ENCODE measurements around the gene LRP4.

LRP4 gene

DNA sequence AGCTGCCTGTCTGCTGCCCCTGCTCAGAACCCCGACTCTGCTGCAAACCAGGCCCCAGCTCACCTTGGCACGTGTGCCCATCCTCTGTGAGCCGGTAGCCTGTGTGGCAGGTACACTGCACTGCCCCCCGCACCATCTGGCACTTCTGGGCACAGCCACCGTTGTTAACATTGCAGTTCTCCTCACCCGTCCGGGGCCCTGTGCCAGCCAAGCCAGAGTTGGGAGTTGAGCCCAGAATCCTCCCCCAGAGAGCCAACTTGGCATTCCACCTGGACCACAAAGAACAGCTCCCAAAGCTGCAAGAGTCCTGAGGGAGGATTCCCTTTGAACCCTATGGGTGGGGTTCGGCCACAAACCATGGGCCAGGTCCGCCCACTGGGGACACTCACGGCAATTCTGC is 22.5 kb downstream of the LRP4 start:
- DNase-seq (ENCODE audit: low read depth, low spot score): peak; percentile 91

DNA sequence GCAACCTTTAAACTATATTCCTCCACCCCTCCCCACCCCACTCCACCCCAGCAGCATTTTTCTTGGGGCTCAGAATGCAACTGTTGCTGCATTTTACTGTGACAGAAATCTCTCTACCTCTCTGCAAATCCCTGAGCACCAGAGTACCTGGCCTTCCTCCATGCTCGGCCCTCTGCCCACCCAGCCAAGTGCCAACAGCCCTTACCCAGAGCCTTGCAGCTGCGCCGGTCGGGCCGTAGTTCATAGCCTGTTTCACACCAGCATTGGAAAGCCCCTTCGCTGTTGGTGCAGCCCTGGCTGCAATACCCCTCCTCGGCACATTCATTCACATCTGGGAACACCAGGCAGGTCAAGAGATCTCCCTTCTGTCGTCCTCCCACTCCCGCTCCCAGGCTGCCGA is 23.4 kb downstream of the LRP4 start:
- no peak for DNase-seq (ENCODE audit: low read depth, low spot score)

- no peak for DNase-seq (ENCODE audit: low read depth, low spot score)
These were observed 23.8 kb downstream of the LRP4 start for GRCh38 chr11:46894506-46894905.

GRCh38 chr11:46892838-46893237 is 25.5 kb downstream of the LRP4 start:
- DNase-seq (ENCODE audit: low read depth, low spot score): no peak

GRCh38 chr11:46892109-46892508 is 26.2 kb downstream of the LRP4 start:
- no peak for DNase-seq (ENCODE audit: low read depth, low spot score)

DNA sequence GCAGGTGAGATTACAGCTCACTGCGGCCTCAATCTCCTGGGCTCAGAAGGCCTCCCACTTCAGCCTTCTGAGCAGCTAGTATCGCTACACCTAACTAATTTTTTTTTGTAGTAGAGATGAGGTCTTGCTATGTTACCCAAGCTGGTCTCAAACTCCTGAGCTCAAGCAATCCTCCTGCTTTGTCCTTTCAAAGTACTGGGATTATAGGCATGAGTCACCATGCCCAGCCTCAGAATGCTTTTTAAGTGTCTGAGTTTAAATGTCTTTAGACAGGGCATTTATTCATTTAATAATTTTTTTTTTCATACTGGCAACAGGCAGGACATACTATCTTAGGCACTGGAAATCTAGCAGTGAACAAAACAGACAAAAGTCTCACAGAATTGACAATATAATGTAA is 27.7 kb downstream of the LRP4 start:
- peak; percentile 46 for DNase-seq (ENCODE audit: low read depth, low spot score)

GRCh38 chr11:46889689-46890475 is 28.5 kb downstream of the LRP4 start:
- peak; percentile 85 for DNase-seq (ENCODE audit: low read depth, low spot score)

GRCh38 chr11:46889251-46889650 is 29.1 kb downstream of the LRP4 start:
- no peak for DNase-seq (ENCODE audit: low read depth, low spot score)

GRCh38 chr11:46888636-46889035 is 29.7 kb downstream of the LRP4 start:
- DNase-seq (ENCODE audit: low read depth, low spot score): no peak

DNA sequence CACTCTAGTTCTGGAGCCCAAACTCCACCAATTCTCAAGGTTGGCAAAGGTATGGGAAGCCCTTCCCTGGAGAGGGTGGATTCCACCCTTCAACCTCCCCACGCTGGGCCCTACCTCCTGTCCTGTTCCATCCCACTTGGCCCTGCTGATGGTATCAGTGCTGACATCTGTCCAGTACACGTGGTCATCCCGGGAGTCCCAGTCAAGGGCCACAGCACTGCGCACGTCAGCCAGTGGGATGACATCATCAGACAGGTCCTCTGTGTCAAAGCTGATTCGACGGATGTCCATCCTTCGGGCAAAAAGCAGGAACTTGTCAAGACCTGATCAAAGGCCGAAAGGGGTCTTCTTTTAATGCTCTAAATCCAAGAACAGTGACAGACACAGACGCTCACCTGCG is 32.1 kb downstream of the LRP4 start:
- DNase-seq (ENCODE audit: low read depth, low spot score): no peak

GRCh38 chr11:46879056-46879585 is 39.2 kb downstream of the LRP4 start:
- DNase-seq (ENCODE audit: low read depth, low spot score): no peak

DNA sequence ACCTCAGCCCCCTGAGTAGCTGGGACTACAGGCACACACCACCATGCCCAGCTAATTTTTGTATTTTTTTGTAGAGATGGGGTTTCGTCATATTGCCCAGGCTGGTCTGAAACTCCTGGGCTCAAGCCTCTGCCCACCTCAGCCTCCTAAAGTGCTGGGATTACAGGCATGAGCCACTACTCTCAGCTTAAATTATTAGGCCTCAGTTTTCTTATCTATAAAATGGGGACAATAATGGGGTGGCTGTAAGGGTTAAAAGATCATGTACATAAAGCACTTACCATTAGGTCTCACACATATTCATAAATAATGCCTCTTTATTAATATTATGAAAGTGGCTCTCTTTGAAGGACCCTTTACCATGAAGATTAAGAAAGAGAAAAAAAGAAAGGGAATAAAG is 40.8 kb downstream of the LRP4 start:
- no peak for DNase-seq (ENCODE audit: low read depth, low spot score)

- DNase-seq (ENCODE audit: low read depth, low spot score): no peak
These were observed 41.9 kb downstream of the LRP4 start for GRCh38 chr11:46876471-46876870.

DNA sequence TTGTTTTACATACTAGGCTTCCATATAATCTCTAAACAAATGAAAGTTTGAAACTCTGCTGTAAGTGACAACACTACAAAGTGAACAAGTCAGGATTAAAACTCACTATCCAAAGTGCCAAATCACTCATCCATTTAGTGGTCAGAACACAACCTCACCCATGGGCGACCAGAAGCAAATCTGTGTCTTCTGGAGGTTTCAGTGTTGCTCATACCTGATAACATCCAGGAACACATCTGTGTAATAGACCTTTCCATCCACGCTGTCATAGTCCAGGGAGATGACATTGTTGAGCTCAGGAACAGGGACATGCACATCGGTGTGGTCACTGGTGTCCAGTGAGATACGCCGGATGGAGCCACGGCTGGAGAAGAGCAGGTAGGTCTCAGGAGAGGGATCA is 43.8 kb downstream of the LRP4 start:
- no peak for DNase-seq (ENCODE audit: low read depth, low spot score)

- no peak for DNase-seq (ENCODE audit: low read depth, low spot score)
These were observed 49.4 kb downstream of the LRP4 start for GRCh38 chr11:46868912-46869311.

GRCh38 chr11:46865340-46865739 is 53.0 kb downstream of the LRP4 start:
- peak; percentile 38 for DNase-seq (ENCODE audit: low read depth, low spot score)

DNA sequence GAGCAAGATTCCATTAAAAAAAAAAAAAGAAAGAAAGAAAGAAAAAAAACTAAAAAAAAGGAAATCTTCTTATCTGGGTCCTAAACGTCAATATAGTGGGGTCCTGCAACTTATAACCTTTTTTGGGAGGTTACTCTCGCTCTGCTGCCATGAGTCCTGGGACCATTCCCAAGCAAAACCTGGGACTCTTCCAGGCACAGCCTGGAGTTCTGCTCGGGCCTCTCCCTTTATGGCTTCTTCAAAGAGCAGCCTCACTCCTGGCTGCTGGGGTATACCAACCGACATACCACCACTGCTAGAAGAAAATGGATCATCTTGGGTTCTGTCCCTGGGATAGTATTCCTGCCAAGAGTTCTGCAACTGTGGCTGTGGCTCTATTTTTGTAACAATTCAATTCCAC is 58.1 kb downstream of the LRP4 start:
- DNase-seq (ENCODE audit: low read depth, low spot score): no peak

- DNase-seq (ENCODE audit: low read depth, low spot score): no peak
These were observed 59.3 kb downstream of the LRP4 start for GRCh38 chr11:46858920-46859546.

DNA sequence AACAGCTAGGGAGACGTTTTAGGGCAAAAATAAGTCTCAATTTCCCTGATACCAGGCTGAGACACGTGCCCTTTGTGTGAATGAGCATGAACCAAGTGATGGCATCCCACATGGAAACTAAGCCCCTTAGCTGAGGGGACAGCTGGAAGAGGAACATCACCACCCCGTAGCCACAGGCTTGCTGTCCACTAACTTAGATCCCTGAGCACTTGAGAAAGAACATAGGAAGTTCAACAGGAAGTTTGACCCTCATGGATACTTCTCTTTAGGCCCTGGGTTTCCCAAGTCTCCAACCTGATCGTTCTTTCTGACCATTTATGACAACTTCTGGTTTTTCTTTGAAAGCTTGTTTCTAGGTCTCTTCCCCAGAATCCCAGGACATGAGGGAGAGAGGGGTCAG is 60.7 kb downstream of the LRP4 start:
- no peak for DNase-seq (ENCODE audit: low read depth, low spot score)

DNA sequence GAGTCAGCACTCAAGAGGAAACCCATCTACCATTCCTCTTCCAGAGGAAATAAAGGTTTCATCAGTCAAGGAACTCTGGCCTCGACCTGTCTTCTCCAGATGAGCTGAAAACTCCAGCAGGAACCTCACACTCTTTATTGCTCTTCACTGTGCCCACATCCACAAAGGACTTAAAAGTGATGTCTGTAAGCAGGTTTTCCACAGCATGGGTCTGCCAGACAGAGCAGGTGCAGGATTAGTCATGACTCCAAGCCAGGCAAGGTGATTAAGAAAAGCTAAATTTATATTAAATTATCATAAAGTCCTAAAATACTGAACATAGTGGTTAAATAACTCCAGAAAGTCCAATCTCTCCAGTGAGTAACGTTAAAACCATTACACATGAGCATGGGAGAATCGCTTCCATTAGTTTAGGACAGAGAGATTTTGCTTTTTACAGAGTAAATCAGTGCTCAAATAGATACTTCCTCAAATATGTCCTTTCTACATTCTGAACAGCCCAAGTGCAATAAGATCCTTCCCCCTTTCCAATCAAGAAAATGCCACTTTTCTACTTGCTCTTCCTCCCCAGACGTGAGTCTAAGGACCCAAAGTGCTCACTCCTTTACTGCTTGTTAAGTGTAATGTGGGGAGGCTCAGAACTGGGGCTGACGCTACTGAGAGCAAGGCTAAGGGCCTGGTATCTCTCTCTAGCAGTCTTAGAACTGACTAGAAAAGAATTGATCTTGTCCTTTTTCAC is 61.6 kb downstream of the LRP4 start:
- no peak for DNase-seq (ENCODE audit: low read depth, low spot score)

DNA sequence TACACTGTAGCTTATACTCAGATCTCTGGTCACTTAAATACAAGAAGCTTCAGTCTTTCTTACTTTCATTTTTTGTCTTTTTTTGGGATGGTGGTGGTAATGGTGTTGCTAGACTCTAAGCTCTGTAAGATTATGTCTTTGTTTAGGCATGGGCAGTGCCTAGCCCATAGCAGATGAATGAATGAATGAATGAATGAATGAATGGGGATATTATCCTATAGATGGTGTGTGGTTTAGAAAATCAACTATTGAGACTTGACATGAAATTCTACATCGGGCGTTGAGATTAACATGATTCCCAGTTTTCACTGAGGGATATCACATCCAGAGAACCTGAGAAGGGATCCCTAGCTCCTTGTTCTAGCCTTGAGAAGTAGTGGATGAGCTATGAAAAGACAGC is 62.5 kb downstream of the LRP4 start:
- no peak for DNase-seq (ENCODE audit: low read depth, low spot score)

DNA sequence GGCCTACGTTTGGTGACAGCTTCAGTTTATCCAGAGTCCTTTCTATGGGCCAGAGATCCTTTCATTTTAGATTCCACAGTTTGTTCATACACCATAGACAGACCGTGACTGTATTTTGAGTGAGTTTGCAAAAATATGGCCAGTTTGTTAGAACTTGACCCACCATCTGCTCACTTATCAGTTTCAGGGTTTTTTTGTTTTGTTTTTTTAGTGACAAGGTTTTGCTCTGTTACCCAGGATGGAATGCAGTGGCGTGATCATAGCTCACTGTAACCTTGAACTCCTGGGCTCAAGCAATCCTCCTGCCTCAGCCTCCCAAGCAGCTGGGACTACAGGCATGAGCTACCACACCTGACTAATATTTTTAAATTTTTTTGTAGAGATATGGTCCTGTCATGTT is 63.2 kb downstream of the LRP4 start:
- no peak for DNase-seq (ENCODE audit: low read depth, low spot score)
